NCI-H2107 treated with DMSO at 0.1 percent for 48 hours (cell line): ENCODE measurements around the gene TPBGL.
A peak's percentile ranks its signal among the peaks of the same experiment; 100 is the strongest.
"Not testable (repeated sequence)": the region's sequence is repeated elsewhere in the genome, so short reads cannot be mapped to it uniquely, and the experiment has no call there.

Experiments
- DNase-seq: peaks from one replicate; lab custom pipeline; 2025; ENCODE audit not compliant: unreplicated experiment; lab: John Stamatoyannopoulos, UW

Gene TPBGL

DNA sequence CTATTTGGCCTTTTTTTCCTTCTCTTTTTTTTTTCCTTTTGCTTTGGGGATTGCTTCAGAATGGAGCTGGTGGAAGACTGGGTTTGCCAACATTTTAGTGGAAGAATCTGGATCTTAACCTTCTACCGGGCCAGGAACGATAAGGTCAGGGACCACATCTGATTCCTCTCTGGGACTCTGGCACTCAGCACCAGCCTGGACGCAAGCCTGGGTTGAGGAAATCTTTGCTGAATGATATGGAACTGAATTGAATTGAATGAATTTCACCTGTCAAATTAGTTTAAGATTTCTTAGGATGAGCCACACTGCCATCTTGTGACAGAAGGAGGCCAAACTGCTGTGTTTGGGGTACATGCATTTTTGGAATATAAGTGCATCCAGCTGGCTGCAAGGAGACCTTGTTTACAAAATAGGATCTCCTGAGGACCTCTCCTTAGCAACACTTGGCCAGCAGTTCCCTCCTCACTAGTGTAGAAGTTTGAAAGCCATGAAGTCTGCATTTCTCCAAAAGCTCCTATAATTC is 30.4 kb downstream of the TPBGL start:
- peak; percentile 6 for DNase-seq

DNA sequence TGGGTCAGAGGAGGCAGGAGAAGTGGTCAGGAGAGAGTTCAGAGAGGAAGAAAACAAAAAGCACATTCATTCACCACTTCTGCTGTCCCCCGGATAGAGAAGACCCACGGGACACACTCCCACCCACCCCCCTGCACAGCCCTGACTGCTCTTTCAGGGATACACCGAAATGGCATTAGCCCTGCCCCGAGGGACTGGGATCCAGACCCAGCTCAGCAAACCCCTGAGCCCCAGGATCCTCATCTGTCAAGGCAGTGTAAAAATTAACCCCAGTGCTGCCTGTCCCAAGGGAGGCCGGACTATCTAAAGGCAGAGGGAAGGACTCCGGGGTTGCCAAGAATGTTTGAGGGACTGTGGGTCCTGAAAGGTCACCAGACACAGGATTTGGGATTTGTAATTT is 31.2 kb downstream of the TPBGL start:
- DNase-seq = no peak

DNA sequence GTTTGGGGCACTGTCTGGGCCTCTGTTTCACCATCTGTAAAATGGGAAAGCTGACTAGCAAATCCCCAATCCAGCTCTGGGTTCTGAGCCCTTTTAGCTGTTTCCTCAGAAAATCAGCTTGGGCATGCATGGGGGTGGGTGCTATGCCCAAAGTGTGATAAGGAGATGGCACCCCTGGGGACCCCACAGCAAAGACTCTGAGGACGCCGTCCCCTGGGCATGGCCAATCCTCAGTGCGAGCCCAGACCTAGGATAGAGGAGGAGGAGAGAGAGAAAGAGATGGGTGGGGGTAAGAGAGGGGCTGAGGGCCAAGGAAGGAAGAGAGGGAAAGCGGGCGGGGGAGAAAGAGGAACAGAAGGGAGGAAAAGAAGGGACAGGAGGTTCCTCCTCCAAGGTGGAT is 31.8 kb downstream of the TPBGL start:
- DNase-seq = no peak

DNA sequence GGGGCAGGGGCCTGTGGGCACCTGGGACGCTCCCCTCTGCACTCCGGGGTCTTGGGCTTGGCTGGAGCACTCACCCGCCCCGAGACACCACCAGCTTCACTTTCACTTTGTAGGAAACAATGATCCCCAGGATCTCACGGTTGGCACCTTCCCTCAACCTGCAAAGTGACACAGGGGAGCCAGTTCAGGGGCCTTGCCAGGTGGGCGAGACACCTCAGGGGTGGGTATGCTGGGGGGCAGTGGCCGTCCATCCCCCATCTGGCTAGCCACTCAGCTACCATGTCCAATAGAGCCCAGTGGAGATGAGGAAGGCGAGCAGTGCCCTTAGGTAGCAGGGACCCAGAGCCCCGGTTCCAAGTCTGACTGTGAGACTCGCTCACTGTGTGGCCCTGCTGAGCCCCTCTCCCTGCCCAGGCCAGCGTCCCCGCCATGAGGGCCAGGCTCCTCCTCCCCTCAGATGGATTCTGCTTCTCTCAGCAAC is 32.3 kb downstream of the TPBGL start:
- DNase-seq = no peak

DNA sequence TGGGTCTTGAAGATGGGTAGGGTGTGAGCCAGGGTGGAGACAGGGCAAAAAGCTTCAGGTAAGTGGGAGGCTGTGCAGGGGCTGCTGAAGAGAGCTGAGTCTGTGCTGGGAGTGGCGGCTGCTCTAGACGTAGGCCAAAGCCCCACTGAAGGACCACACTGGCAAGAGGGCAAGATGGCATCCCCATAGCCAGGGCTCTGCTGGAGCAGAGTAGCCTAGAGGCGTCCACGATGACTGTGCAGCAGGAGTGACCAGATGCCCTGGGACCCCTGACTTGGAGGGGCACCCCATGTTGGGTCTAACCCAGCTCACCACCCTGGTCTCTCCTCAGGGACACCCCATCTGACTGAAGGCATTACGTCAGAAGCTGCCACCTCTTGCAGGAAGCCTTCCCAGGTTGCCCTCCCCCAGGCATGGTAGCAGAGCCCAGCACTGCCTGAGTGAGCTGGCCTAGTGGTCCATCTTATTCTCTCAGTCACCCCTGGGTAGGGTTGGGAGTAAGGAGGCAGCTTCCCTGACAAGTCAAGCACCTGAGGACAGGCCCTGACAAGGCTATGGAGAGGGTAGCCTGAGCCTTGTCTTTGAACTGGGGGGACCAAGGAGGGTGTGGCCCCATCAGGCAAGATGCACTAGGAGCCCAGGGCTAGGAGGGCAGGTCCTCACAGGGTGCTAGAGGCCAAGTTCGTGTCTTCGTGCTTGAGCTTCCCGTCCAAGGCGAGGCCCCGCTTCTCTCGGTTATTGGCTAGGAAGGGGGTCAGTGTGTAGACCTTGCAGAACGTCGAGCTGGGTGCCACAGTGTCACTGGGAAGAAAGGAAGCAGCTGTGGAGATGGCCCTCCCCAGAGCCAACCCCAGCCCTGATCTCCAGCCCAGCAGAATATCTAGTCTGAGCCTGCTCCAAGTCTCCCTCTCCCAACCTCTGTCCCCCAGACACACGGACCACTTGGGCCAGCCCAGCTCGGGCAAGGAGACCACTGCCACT is 33.1 kb downstream of the TPBGL start:
- DNase-seq = no peak

DNA sequence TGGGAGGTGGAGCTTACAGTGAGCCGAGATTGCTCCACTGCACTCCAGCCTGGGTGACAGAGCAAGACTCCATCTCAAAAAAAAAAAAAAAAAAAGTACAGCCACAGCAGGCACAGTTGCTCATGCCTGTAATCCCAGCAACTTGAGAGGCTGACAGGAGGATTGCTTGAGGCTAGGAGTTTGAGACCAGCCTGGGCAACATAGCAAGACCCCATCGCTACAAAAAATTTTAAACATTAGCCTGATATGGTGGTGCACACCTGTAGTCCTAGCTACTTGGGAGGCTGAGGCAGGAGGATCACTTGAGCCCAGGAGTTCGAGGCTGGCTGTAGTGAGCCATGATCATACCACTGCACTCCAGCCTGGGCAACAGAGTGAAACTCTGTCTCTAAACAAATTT is 34.1 kb downstream of the TPBGL start:
- not testable (repeated sequence) for DNase-seq

DNA sequence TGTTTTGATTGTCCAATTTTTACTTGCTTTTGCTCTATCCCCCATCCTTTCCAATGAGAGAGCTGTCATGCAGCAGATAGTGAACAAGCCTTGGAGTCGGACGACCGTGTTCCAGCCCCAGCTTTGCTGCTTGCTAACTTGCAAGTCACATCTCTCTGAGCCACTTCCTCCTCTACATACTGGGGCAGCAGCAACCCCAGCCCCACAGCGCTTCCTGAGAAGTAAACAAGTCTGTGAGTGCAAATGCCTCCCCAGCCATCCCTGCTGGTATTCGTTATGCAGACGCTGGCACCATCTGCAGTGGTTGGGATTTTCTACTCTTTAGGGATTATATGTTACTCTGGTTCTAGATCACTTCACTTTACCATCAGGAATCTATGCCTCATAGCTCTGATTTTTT is 35.0 kb downstream of the TPBGL start:
- DNase-seq = peak; percentile 6

DNA sequence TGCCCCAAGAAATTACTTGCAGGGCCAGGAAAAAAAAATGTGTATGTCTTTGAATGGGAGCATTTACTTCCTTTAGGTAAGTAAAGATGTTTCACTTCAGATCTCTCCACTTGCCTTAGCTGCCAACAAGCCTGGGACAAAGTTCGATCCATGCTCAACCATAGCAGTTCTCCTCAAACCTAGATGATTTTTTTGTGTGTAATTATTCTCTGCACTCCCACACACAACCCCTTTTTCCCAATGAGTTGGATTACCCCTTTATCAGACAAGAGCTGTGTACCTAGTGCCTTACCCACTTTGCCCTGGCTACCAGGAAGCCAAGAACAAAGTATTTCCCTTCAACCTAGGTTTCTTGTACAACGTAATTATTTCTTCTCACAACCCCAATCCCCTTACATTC is 35.6 kb downstream of the TPBGL start:
- DNase-seq = no peak

DNA sequence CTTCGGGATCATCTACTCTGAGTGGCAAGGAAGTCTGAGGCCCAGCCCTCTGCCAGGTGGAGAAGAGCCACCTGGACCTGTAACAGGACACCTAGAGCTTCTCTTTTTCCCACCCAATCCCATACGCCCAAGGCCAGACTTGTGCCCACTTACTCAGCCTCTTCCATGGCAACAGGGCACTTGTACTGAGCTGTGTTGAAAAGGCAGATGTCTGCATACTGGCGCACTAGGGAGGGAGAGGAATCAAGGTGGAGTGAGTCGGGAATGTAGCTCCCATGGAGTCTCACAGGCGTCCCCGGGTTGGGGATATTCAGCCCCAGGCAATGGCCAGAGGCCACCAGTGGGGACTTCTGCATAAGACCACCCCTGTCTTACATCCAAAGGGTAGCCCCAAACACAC is 36.1 kb downstream of the TPBGL start:
- DNase-seq = peak; percentile 97

DNA sequence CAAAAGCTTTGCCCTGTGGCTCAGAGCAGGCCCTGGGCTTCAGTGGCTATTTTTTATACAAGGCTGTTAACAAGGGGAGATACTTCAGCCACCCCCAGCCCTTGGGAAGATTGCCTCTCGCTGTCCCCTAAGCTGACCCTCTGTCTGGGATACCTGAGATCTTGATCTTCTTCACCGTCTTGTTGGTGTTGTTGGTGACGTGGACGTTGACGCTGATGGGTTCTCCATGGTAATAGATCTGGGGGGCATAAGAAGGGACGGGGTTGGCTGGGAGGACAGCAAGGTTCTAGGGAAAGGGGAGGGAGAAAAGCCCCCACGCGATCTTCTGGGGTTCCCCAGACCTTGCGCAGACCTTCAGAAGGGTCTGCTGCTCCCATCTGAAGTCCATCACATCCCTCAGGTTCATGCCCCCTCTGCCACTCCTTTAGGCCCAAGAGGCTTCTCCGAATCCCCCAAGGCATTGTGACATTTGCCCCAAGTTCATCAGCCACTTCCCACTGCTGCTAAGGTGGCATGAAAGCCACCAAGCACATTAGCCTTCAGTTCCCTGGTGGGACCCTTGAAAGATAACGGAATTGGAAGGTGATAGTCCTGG is 36.7 kb downstream of the TPBGL start:
- no peak for DNase-seq

DNA sequence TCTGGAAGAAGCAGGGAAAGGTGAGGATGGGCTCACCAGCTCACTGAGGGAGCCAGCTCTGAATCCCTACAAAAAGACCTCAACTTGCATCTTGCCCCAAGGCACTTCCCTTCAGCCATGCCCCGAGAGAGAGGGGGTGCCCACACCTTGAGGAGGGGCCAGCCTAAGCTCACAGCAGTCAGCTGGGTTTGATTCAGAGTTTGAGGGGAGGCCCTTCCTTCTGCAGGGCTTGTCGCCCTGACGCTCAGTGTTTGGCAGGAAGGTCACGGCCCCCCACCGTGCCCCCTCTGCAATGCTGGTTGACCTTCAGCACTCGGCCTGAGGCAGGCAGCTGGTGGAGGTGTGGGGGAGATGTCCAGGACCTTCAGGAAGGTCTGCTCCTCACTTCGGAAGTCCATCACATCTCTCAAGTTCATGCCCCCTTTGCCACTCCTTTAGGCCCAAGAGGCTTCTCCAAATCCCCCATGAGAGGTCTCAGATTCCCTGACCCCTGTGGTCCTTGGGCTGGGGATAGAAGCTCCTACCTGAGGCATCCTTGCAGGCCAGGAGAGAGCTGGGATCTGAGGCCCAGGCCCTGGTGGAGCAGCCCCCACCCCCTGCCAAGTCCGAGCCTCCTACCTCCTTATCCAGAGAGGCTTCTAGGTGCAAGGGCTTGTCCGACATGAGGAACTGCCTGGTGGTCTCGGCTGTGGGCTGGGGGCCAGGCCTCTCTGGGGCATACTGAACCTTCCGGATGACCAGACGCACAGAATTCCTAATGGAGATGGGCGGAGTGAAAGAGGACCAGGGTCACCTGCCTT is 37.6 kb downstream of the TPBGL start:
- DNase-seq = no peak

DNA sequence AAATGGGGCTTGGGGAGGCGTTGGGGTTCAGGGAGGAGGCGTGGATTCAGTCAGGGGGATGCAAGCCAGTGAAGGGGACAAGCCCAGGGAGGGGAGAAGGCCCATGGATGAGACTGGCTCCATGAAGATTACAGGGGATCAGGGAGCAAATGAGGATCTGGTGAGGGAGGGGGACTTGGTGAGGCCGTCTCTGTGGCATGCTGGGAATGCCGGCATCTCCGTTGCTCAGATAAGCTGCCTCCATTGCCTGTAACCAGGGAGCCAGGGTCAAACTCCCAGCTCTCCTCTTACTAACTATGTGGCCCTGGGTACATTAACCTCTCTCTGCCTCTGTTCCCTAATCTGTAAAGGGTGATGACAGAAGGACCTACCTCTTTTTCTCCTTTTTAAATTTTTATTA is 38.7 kb downstream of the TPBGL start:
- no peak for DNase-seq

DNA sequence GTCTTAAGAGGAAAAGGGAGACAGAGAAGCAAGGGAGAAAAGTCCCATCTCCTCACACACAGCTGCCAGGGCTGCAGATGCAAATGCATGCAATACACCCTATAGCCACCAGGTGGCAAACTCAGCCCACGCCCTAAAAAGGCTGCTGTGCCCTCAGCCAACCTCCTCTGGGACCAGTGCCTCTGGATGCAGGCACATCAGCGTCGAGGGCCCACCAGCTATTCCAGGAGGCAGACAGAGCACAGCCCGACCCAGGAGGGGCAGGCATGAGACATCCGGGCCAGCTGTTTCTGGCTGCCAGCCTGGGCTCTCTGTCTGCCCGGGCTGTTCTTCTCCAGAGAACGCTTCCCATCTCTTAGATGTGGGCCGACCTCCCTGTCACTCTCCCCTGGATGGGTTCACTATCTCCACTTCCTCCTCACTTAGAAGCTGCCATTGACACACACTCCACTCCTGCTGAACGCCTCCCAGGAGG is 39.7 kb downstream of the TPBGL start:
- peak; percentile 33 for DNase-seq

DNA sequence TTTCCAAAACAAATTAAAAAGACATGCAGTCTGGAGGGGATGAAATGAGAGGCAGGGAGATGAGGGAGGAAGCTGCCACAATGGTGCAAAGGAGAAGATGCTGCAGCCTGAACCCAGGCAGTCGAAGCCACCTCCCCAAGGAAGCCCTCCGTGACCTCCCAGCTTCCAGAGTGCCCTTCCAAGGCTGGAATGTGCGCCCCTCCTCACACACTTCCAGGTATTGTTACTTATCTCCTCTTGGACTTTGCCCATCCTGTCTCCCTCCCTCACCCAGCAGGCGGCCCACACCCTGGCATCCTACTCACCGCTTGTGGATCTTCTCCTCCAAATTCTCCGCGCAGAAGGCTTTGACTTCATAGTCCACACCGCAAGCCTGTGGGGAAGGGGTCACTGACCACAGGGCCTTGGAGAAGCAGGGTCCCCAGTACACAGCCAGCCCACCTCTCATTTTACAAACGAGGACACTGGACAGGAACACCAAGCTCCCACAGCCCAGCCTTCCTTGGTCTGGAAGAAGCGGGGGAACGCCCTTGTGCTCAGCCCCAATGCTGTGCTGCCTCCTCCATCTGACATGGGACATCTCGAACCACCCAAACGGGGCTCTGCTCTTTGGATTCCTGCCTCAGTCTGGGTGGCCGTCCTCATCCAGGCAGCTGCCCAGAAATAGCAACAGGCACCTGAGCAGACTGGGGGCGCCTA is 40.3 kb downstream of the TPBGL start:
- DNase-seq = no peak

DNA sequence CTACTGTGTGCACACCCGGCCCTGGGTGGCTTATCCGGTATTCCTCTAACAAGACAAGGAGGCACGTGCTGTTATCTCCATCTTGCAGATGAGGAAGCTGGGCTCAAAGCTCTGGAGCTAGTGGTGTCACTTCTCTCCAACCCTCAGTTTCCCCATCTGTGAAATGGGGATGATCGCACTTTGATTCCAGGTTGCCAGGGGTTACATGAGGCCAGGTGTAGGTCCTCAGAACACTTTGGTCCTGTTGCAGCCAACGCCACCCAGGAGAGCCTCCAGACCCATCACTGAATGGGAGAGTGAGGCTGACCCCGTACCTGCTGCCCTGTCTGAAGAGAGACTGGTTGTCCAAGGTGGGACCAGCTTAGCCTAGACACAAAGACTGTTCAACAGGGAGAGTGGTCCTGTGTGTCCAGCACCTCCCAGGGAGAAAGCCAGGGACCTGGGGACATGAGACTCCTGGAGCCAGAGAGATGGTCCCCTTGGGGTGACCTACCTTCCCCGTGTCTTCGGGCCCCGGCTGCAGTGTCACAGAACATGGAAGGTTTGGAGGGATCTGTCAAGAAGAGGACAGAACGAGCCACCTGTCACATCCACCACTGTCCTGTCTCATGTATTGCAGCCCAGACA is 41.0 kb downstream of the TPBGL start:
- DNase-seq = no peak

DNA sequence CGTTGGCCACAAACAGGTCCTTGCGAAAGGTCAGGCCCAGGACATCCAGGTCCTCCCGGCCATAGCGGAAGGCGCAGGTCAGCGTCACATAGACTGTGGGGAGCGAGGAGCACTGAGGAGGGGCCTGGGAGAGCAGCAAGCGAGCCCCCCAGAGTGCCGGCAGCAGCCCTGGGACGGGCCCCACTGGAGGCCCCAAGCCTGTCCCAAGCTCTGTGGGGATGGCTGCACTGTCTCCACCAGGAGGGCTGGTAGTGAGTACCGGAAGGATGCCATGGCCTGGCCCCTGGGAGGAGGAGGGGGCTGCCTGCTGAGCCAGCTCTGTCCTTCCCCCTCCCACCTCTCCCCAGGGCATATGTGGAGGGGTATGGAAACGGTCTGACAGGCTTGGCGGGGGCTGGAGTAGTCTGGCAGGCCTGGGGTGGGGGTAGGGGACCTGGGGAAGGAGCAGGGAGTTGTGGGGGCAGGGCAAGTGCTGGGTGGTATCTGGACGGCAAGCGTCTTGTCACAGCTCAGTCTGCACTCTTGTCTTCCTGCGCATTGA is 42.9 kb downstream of the TPBGL start:
- DNase-seq = no peak

DNA sequence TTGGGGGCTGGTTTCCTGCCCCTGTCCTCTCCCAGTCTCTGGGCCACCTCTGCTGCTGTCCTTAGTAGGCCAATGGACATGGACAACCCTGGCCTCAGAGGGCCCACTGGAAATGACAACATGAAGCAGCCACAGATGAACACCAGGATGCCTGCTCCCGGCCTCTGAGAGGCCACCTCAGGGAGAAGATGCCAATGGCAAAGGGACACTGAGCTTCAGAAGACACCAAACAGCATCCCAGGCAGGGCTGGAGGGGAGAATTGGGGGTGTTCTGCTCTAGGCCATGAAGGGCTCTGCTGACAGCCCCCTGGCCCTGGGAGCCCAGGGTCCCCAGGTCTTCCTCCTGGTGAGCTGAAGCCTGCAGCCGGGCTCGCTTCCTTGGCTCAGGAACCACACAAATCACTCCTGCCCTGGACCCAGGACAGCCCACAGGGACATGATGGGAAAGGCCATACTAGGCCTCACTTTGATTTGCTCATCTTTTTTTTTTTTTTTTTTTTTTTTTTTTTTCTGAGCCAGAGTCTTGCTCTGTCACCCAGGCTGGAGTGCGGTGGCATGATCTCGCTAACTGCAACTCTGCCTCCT is 45.3 kb downstream of the TPBGL start:
- no peak for DNase-seq

DNA sequence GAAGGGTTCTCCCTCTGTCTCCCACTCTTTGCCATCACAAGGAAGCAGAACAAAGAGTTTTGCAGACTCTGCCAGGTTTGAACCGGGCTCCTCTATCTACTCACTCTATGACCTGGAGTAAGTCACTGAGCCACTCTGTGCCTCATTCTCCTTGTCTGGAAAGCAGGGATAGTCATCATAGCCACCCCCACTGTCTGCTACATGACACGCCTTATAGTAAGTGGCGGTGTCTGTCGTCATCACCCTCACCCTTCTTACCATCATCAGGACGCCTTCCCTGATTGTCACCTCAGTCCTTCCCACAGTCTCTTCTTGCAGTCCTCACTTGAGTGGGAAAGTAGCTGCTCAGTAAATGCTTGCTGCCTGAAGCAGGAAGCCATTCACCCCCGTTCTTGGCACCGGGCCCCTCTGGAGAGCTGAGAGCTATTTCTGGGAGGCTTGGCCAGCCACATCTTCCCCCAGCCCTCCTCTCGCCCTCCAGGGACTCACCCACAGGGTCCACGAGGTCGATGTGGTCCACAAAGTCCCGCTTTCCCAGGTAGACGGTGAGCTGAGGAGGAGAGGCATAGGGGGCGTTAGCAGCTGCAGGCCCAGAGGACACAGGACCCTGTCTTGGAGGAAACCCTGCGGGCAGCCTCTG is 46.4 kb downstream of the TPBGL start:
- no peak for DNase-seq

DNA sequence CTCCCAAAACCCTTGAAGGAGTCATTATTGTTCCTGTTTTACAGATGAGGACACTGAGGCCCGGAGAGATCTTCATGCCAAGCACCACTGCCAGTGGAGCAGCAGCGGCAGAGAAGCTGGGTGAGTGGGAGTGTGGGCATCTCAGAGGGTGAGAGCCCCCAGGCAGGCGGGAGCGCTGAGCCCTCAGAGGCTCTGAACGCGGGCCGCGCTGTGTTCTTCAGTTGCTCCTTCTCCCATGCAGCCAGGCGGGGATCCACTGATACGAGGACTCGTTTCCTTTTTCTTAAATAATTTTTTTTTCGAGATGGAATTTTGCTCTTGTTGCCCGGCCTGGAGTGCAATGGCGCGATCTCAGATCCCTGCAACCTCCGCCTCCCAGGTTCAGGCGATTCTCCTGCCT is 47.0 kb downstream of the TPBGL start:
- DNase-seq = no peak
